ENCODE data around the gene SPATA25. TPM values are rescaled to one million over a fixed set of nuclear protein-coding genes. Genes with fewer than 3 reads are reported as not detected.

The SPATA25 gene
- total RNA-seq, 2 donors from 2014 or later, result 1.5 TPM

- no peak overlapping the region for H3K4me3 ChIP-seq
- no peak for DNase-seq
- H3K36me3 ChIP-seq, result peaks cover 7% of the 10 kb centered on the region
- H3K9me3 ChIP-seq, result no peaks in the 10 kb centered on the region
- intact Hi-C loops (cut with DNase I), result no loop called here
- no peak for TF ChIP-seq CTCF (IDR thresholded peaks at IDR 0.05)
- no peak overlapping the region for H3K27ac ChIP-seq
- no peaks in the 10 kb centered on the region for H3K27me3 ChIP-seq
- H3K4me1 ChIP-seq, result no peaks in the 10 kb centered on the region
- H3K9ac ChIP-seq (ENCODE audit: low read depth in 2 of 2, low read length in 2 of 2), result no peak overlapping the region
These were observed 11.8 kb upstream of the SPATA25 start for GRCh38 chr20:45899046-45899835.

- Histone ChIP-seq H3K36me3 (peaks cover 13% of the 10 kb centered on the region), H3K9ac (ENCODE audit: low read depth in 2 of 2, low read length in 2 of 2) (no peak overlapping the region)
- intact Hi-C loops (cut with DNase I), result no loop called here
These were observed 10.9 kb upstream of the SPATA25 start for GRCh38 chr20:45898285-45898684.

GRCh38 chr20:45897692-45898091 lies 10.3 kb upstream of the SPATA25 start:
- Histone ChIP-seq H3K27ac (no peak overlapping the region), H3K36me3 (peaks cover 13% of the 10 kb centered on the region), H3K9ac (ENCODE audit: low read depth in 2 of 2, low read length in 2 of 2) (no peak overlapping the region), H3K4me1 (peaks cover 9% of the 10 kb centered on the region), H3K4me3 (no peak overlapping the region), H3K27me3 (no peaks in the 10 kb centered on the region), H3K9me3 (no peaks in the 10 kb centered on the region)
- DNase-seq, result no peak
- intact Hi-C loops (cut with DNase I), result no loop called here
- TF ChIP-seq CTCF (IDR thresholded peaks at IDR 0.05), result no peak

More at GRCh38 chr20:45898285-45898684, 10.9 kb upstream of the SPATA25 start:
- Histone ChIP-seq H3K27me3 (no peaks in the 10 kb centered on the region), H3K9me3 (no peaks in the 10 kb centered on the region), H3K27ac (no peak overlapping the region), H3K4me1 (peaks cover 3% of the 10 kb centered on the region), H3K4me3 (no peak overlapping the region)
- DNase-seq, result no peak
- no peak for TF ChIP-seq CTCF (IDR thresholded peaks at IDR 0.05)

- intact Hi-C loops (cut with DNase I), result no loop called here
- Histone ChIP-seq H3K4me1 (peaks cover 12% of the 10 kb centered on the region), H3K4me3 (no peak overlapping the region), H3K36me3 (peaks cover 13% of the 10 kb centered on the region), H3K9me3 (no peaks in the 10 kb centered on the region), H3K9ac (ENCODE audit: low read depth in 2 of 2, low read length in 2 of 2) (no peak overlapping the region), H3K27ac (no peak overlapping the region), H3K27me3 (no peaks in the 10 kb centered on the region)
- TF ChIP-seq CTCF (IDR thresholded peaks at IDR 0.05), result no peak
- DNase-seq, result no peak
These were observed 9.9 kb upstream of the SPATA25 start for GRCh38 chr20:45897289-45897688.

- H3K36me3 ChIP-seq, result peaks cover 13% of the 10 kb centered on the region
- H3K27me3 ChIP-seq, result no peaks in the 10 kb centered on the region
- no peak for DNase-seq
- no peak overlapping the region for H3K9ac ChIP-seq (ENCODE audit: low read depth in 2 of 2, low read length in 2 of 2)
- intact Hi-C loops (cut with DNase I), result no loop called here
- peaks cover 18% of the 10 kb centered on the region for H3K4me1 ChIP-seq
- no peak overlapping the region for H3K4me3 ChIP-seq
- TF ChIP-seq CTCF (IDR thresholded peaks at IDR 0.05), result no peak
- H3K27ac ChIP-seq, result no peak overlapping the region
- no peaks in the 10 kb centered on the region for H3K9me3 ChIP-seq
These were observed 9.3 kb upstream of the SPATA25 start for GRCh38 chr20:45896641-45897161.

All from colonic mucosa (tissue), 4 donors.